Forelimb muscle (tissue), 1 donor: ENCODE measurements around the gene KLHL13. TPM values are rescaled to one million over a fixed set of nuclear protein-coding genes. Genes with fewer than 3 reads are reported as not detected.
"Not testable (repeated sequence)": the region's sequence is repeated elsewhere in the genome, so short reads cannot be mapped to it uniquely, and the experiment has no call there.

ENCODE experiments used
- DNase-seq: peaks from one replicate; pipeline ENCODE4 v3.0.0-alpha.2; 2013; ENCODE audit warnings: low read depth
- polyA plus RNA-seq: library from polyadenylated mRNA; unstranded; fragments of 120-200 nt; gene quantifications from one replicate; pipeline ENCODE4 v1.2.1, GENCODE V29; 2013; ENCODE audit not compliant: insufficient read length

KLHL13 gene
- 56.6 TPM for polyA plus RNA-seq

GRCh38 chrX:118116713-118117550 is at the start of gene KLHL13:
Gene KLHL13, minus strand, starts transcription at chrX:118116810. Its CDS starts 88,337 bp downstream, at chrX:118028473.
- no peak for DNase-seq

DNA sequence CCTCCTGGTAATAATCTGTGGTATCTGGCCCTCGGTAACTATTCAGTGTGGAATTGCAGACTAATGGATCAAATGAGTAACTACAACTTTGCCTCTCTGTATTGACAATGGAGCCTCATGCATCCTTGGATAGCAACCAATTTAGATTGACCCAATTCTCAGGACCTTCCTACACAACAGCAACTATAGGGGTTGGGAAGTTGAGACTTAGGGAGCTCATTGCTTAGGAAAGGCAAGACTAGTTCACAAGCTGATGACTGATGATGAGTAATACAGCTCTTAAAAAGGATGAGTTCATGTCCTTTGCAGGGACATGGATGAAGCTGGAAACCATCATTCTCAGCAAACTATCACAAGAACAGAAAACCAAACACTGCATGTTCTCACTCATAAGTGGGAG is 47.5 kb upstream of the KLHL13 start:
- no peak for DNase-seq

DNA sequence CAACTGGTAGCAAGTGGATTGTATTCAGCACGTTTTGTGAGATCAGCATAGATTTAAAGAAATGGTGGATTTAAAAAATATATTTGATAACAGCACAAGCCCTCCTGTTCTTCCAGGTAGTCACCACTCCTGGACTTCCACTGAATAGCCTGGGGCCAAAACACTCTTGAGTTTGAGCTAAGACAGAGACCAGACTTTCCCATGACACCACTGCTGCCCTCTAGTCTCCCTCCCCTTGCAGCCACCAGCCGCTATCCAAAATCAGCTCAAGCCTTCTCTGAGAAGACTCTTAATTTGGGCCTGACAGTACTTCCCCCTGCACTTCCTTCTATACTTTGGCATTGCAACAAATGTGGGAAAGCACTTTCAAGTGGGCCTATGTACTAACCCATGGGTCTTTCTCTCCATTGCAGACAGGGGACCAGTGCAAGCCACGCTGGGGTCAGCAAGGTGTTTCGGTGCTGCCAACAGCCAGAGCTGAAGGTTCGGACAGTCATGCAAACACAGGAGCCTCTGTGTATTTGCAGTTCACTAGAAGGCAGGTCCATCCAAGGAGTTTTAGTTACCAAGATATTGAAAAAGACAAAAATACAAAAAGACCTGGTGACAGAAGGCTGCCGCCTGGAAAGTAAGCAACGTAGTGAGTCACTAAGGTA is 40.5 kb upstream of the KLHL13 start:
- DNase-seq, result no peak

GRCh38 chrX:118156254-118156952 is 39.8 kb upstream of the KLHL13 start:
- no peak for DNase-seq

DNA sequence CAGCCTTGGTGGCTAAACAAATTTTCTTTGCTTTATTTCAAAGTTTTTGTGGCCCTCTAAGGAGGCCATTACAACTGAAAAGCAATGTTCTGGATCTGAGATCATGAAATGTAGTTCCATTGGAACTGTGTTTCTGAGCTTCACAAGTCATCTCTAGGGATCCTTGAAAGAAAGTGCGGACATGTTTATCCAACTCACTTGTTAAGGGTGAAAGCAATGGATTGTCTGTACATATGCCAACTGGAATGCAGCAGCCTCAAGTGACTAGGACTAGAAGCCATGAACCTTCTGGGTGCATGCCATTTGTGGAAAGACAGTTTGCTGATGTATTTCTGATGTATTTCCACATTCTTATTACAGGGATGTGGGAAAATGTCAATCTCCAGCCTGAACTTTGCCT is 36.7 kb upstream of the KLHL13 start:
- no peak for DNase-seq

DNA sequence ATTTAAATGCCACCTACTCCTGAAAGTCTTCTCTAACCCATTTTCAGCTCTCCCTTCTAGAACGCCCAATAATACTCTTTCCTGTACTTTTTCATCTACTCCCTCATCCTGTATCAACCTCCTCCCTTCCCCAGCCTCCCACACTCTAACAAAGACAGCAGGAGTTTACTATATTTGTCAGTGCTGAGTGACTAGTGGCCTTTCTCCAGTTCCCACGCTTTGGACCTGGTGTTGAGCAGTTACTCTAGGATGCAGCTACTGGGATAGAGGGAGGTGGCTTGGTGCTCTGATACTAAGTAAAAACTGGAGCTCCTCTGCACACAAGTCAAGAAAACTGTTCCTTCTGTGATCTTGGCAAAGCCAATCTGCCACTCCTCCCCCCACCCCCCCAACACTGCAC is 36.1 kb upstream of the KLHL13 start:
- no peak for DNase-seq

DNA sequence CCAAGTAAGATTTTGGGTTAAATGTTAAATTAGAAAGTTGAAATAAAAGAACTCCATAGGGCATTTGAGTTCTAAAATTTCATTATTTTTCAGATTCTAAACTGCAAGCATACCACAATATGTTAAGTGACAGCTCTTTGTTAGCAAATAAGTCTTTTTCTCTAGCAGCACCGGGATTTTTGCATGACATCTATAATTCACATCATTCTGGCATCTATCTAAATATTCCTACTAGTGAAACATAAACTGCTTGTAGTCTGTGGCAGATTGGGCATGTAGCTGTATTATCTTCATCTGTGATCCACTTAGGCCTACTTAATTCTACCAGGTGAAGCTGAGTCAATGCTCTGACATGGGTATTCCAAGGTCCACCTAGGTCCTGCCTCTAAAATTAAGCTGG is 32.1 kb upstream of the KLHL13 start:
- no peak for DNase-seq

DNA sequence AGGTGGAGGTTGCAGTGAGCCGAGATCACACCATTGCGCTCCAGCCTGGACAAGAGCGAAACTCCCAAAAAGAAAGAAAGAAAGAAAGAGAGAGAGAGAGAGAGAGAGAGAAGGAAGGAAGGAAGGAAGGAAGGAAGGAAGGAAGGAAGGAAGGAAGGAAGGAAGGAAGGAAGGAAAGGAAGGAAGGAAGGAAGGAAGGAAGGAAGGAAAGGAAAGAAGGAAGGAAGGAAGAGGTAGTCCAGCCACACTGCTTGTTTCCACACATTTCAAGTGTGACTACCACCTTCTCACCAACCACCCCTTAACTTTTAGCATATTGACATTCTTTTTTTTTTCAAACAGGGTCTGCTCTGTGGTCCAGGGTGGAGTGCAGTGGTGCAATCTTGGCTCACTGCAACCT is 31.2 kb upstream of the KLHL13 start:
- DNase-seq, result not testable (repeated sequence)

- no peak for DNase-seq
Observed at GRCh38 chrX:118143578-118143977, 27.0 kb upstream of the KLHL13 start.

DNA sequence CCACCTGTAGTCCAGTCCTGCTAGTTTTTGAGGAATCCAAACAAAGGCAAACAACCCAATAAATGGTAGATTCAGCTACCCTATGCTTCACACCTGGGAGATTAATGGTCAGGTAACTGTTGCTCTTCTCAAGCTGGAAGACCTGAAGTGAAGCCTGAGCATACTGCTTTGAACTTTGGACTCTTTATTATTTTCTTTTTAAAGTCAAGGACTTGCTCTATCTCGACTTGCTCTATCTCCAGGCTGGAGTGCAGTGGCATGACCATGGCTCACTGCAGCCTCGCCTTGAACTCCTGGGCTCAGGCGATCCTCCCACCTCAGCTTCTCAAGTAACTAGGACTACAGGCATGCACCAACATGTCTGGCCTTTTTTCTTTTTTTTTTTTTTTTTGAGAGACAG is 14.7 kb upstream of the KLHL13 start:
- no peak for DNase-seq

DNA sequence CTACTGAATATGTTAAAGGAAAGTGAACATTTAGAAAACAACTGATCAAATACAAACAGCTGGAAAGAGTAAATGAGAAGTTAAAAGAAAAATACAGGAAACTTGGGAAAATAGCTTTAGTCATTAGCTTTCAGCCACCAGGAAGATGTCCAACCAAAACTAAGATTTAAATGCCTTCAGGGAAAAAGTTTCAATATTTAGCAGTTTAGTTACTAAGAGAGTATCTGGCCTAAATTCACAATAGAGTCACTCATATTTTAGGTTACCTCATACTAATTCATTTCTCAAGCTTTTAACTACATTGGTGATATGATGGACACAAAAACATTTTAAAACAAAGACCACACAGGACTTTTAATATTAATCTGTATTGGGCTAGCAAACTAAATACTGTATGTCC is 13.1 kb upstream of the KLHL13 start:
- no peak for DNase-seq

GRCh38 chrX:118128724-118129123 is 12.1 kb upstream of the KLHL13 start:
- DNase-seq, result no peak

DNA sequence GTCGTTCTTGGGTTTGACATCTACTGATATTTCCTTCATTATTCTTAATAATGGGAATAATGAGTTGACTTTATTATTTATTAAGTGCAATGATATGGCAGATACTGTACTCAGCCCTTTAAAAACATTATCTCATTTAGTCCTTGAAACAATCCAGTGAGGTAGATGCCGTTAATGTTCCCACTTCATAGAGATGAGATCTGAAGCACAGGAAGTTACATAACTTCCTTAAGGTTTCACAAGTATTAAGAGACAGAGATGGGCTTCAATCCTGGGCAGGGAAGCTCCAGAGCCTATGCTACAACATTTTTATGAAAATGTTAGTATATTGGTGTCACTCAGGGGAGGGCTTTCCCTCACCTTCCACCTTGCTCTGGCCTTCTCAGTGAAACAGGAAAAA is 9.7 kb upstream of the KLHL13 start:
- DNase-seq, result no peak

DNA sequence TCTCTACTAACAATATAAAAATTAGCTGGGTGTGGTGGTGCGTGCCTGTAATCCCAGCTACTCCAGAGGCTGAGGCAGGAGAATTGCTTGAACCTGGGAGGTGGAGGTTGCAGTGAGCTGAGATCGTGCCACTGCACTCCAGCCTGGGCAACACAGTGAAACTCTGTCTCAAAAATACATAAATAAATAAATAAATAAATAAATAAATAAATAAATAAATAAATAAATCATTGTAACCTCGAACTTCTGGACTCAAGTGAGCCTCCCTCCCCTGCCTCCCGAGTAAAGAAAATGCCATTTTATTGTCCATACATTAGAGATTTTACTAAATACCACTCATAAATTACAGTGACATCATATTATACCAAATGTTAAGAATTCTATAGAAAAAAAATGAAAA is 7.6 kb upstream of the KLHL13 start:
- not testable (repeated sequence) for DNase-seq

DNA sequence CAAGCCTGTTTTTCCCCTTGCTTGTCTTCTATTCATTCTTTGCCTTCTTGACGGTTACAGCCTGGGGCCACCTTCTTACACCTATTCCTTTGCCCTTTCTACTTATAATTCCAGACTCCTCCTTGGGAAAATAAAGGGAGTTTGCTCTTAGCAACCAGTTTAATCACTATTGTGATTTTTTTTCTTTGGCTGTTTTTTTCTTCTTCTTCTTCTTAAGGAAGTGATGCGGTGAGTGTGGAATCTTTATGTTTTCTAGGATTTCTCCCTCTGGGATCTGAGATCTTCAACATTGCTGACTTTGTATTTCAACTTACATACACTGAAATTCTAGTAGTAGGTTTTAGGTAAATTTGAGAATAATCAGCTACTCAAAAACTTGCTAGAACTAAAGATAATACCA is 1.1 kb upstream of the KLHL13 start:
- no peak for DNase-seq

GRCh38 chrX:118115953-118116712 is 477 bp downstream of the KLHL13 start:
- no peak for DNase-seq

- DNase-seq, result no peak
Observed at GRCh38 chrX:118114971-118115370, 1.6 kb downstream of the KLHL13 start.

- no peak for DNase-seq
Observed at GRCh38 chrX:118109065-118109464, 7.5 kb downstream of the KLHL13 start.

GRCh38 chrX:118108304-118108703 is 8.3 kb downstream of the KLHL13 start:
- DNase-seq, result no peak

DNA sequence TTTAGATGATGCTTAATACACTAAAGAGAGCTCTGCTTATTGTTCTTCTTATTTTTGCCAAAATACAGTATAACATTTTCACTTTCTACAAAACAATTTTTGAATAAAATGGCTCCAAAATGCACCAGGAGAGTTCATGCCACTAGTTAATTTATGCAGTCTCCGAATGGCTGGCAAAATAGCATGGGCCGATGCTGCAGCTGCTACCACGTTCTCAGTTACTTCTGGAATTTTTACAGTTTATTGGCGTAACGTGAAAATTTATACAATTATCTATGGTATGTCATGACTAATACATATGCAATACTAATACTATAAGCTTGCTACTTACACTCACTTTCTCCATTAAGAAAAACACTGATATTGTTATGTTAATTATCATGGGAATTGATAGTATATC is 16.5 kb downstream of the KLHL13 start:
- DNase-seq, result no peak

DNA sequence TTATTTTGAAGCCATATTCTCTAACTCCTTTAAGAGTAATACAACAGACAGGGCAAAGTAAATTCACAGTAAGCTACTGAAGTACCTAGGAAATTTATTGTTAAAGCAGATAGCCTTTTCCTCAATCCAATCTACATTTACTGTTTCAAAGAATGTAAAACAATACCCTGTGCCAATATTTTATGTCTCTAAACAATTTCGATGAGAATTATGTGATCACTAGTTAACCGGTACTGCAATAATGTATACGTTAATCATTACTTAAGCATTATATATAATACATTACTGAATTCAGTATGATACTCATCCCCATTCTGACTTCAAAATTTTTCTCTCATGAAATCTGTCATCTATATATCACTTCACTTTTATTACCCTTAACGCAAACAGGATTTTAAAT is 28.5 kb downstream of the KLHL13 start:
- no peak for DNase-seq

GRCh38 chrX:118074196-118074595 is 42.4 kb downstream of the KLHL13 start:
- no peak for DNase-seq
